CD4-positive, alpha-beta T cell treated with Interleukin-1 beta for 1 hour (primary cell): ENCODE data around the gene UBE4A.

Source experiments
- DNase-seq, 2 donors: peaks; one replicate each; pipeline ENCODE4 v3.0.0-alpha.2; 2020 to 2022

Gene UBE4A

GRCh38 chr11:118359295-118359958, at the start of gene UBE4A:
UBE4A (plus strand) TSS chr11:118359600; CDS start chr11:118365081, 5,481 bp downstream.
- peak; percentile 97 to 98 for DNase-seq

- DNase-seq = no peak
Measured at GRCh38 chr11:118310271-118310670, 49.1 kb upstream of the UBE4A start.

- no peak for DNase-seq
Measured at GRCh38 chr11:118310781-118311485, 48.5 kb upstream of the UBE4A start.

GRCh38 chr11:118311518-118311917, 47.9 kb upstream of the UBE4A start:
- DNase-seq = no peak

- DNase-seq = no peak
Measured at GRCh38 chr11:118312328-118312727, 47.1 kb upstream of the UBE4A start.

- no peak for DNase-seq
Measured at GRCh38 chr11:118313242-118313641, 46.2 kb upstream of the UBE4A start.

- DNase-seq = no peak
Measured at GRCh38 chr11:118314988-118315411, 44.4 kb upstream of the UBE4A start.

- DNase-seq = no peak
Measured at GRCh38 chr11:118318124-118318523, 41.3 kb upstream of the UBE4A start.

- no peak for DNase-seq
Measured at GRCh38 chr11:118318581-118319336, 40.6 kb upstream of the UBE4A start.

- DNase-seq = no peak
Measured at GRCh38 chr11:118319337-118319707, 40.1 kb upstream of the UBE4A start.

GRCh38 chr11:118320515-118320914, 38.9 kb upstream of the UBE4A start:
- no peak for DNase-seq

- DNase-seq = no peak
Measured at GRCh38 chr11:118321386-118322082, 37.9 kb upstream of the UBE4A start.

- DNase-seq = no peak
Measured at GRCh38 chr11:118322721-118323120, 36.7 kb upstream of the UBE4A start.

- no peak for DNase-seq
Measured at GRCh38 chr11:118325283-118325682, 34.1 kb upstream of the UBE4A start.

GRCh38 chr11:118328745-118329144, 30.7 kb upstream of the UBE4A start:
- DNase-seq = no peak

GRCh38 chr11:118334745-118335144, 24.7 kb upstream of the UBE4A start:
- peak in 1 of 2 donors; percentile 54 for DNase-seq

- DNase-seq = peak; percentile 89 to 92
Measured at GRCh38 chr11:118338637-118339061, 20.8 kb upstream of the UBE4A start.

GRCh38 chr11:118339281-118339961, 20.0 kb upstream of the UBE4A start:
- peak; percentile 7 to 39 for DNase-seq

GRCh38 chr11:118340449-118340848, 19.0 kb upstream of the UBE4A start:
- no peak for DNase-seq

- no peak for DNase-seq
Measured at GRCh38 chr11:118341261-118341660, 18.1 kb upstream of the UBE4A start.

GRCh38 chr11:118341815-118342489, 17.4 kb upstream of the UBE4A start:
- peak in 1 of 2 donors; percentile 39 for DNase-seq
